ENCODE data around the gene PROZ. TPM values are rescaled to one million over a fixed set of nuclear protein-coding genes. Genes with fewer than 3 reads are reported as not detected.
"Not testable (repeated sequence)": the region's sequence is repeated elsewhere in the genome, so short reads cannot be mapped to it uniquely, and the experiment has no call there.

The PROZ gene
- total and polyA plus RNA-seq, 2 of the 13 experiments (the other 11 are each of a cell fraction or from before 2014, with no cell fraction given), result 5.6 to 22.5 TPM

DNA sequence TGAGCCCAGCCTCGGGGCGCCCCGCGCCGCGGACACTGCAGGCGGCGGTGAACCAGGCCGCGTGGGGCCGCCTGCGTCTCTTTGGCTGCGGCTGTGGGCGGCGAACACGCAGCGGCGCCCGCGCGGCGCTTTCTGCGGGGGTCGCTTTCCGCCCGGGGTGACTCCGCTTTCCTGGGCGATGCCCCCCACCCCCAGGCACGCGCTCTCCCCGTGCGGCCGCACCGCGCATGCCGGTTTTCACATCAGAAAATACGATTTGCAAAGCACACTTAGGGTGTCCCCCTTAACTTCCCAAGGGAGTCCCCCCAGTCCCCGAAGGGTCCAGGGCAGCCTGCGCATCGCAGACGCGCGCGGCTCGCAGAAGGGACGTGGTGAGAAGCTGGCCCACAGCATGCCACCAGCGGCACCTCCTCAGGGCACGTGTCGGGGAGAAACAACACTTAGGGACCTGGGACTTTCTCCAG, 47.6 kb upstream of the PROZ start:
- Histone ChIP-seq H3K36me3 (replicated peaks in 1 of 2; ENCODE audit: control insufficient read depth in 1 of 2, insufficient read depth in 2 of 2, low read length in 2 of 2) (peaks cover 0 to 1% of the 10 kb centered on the region in 2 experiments; a peak in 1 of 5 replicates), H3K4me2 (ENCODE audit: low read depth, low read length) (no peak overlapping the region), H2AFZ (ENCODE audit: low read length) (no peak overlapping the region), H3K4me1 (ENCODE audit: insufficient read depth, low read length) (peaks cover 22% of the 10 kb centered on the region), H3K27ac (ENCODE audit: extremely low read length, insufficient read depth, low read length) (no peak overlapping the region), H3K9me3 (ENCODE audit: low read length) (no peaks in the 10 kb centered on the region), H3K9ac (ENCODE audit: insufficient read depth, low read depth, low read length) (no peak overlapping the region), H3K4me3 (replicated peaks in 1 of 3; ENCODE audit: insufficient read depth in 1 of 3, low read depth in 2 of 3, low read length in 3 of 3) (no peak overlapping the region), H3K79me2 (ENCODE audit: insufficient read depth, low read length) (peaks cover 5% of the 10 kb centered on the region), H4K20me1 (ENCODE audit: insufficient read depth, low read length) (no peaks in the 10 kb centered on the region), H3K27me3 (ENCODE audit: control insufficient read depth in 1 of 2, insufficient read depth in 2 of 2, low read length in 2 of 2) (no peaks in the 10 kb centered on the region)
- FAIRE-seq (no peak), ATAC-seq (no peak), DNase-seq (ENCODE audit: low spot score) (no peak)
- WGBS (ENCODE audit: low lambda C conversion rate), result over 99% methylated on average over 21 of the region's 49 CpGs
- ChIA-PET CTCF (ENCODE audit: low intra/inter-chr PET ratio, low total read pairs) (no interaction called here), POLR2A (no interaction called here)
- in situ Hi-C loops (cut with HindIII; ENCODE audit: extremely low pct_ligation_motif_present, low pct_unique_long_range_greater_than_20kb) (no loop called here), intact Hi-C loops (cut with micrococcal nuclease; ENCODE audit: unreplicated experiment) (no loop called here)
- BruUV-seq (replicated peaks), result no TSS peak
- no peak for TF ChIP-seq SNAPC2 (CRISPR knock-in tag; IDR thresholded peaks at IDR 0.05)
- peak; percentile 14; the same call in 1 of the 2 replicates for TF ChIP-seq RBFOX2 (IDR thresholded peaks at IDR 0.05; ENCODE audit: low read depth, low read length)

DNA sequence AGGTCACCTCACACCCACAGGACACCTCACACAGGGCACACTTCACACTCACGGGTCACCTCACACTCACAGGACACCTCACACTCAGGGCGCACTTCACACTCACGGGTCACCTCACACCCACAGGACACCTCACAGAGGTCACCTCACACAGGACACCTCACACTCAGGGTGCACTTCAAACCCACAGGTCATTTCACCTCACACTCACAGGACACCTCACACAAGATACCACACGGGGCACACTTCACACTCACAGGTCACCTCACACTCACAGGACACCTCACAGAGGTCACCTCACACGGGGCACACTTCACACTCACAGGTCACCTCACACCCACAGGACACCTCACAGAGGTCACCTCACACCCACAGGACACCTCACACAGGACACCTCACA, 46.6 kb upstream of the PROZ start:
- intact Hi-C loops (cut with micrococcal nuclease; ENCODE audit: unreplicated experiment); H3K9me3 ChIP-seq (ENCODE audit: low read length); BruUV-seq (replicated peaks); H3K9ac ChIP-seq (ENCODE audit: insufficient read depth, low read depth, low read length); in situ Hi-C loops (cut with HindIII; ENCODE audit: extremely low pct_ligation_motif_present, low pct_unique_long_range_greater_than_20kb); ATAC-seq; H3K4me3 ChIP-seq (replicated peaks in 1 of 3; ENCODE audit: insufficient read depth in 1 of 3, low read depth in 2 of 3, low read length in 3 of 3); DNase-seq (ENCODE audit: low spot score); H3K27ac ChIP-seq (ENCODE audit: extremely low read length, insufficient read depth, low read length); POLR2A ChIA-PET; H3K4me2 ChIP-seq (ENCODE audit: low read depth, low read length); H4K20me1 ChIP-seq (ENCODE audit: insufficient read depth, low read length); H3K79me2 ChIP-seq (ENCODE audit: insufficient read depth, low read length); H3K36me3 ChIP-seq (replicated peaks in 1 of 2; ENCODE audit: control insufficient read depth in 1 of 2, insufficient read depth in 2 of 2, low read length in 2 of 2); FAIRE-seq; H3K27me3 ChIP-seq (ENCODE audit: control insufficient read depth in 1 of 2, insufficient read depth in 2 of 2, low read length in 2 of 2); CTCF ChIA-PET (ENCODE audit: low intra/inter-chr PET ratio, low total read pairs); H2AFZ ChIP-seq (ENCODE audit: low read length): not testable (repeated sequence)
- WGBS (ENCODE audit: low lambda C conversion rate), result 95% methylated on average over 5 of the region's 5 CpGs
- peaks cover 18% of the 10 kb centered on the region for H3K4me1 ChIP-seq (ENCODE audit: insufficient read depth, low read length)
- TF ChIP-seq, protein P1, sequence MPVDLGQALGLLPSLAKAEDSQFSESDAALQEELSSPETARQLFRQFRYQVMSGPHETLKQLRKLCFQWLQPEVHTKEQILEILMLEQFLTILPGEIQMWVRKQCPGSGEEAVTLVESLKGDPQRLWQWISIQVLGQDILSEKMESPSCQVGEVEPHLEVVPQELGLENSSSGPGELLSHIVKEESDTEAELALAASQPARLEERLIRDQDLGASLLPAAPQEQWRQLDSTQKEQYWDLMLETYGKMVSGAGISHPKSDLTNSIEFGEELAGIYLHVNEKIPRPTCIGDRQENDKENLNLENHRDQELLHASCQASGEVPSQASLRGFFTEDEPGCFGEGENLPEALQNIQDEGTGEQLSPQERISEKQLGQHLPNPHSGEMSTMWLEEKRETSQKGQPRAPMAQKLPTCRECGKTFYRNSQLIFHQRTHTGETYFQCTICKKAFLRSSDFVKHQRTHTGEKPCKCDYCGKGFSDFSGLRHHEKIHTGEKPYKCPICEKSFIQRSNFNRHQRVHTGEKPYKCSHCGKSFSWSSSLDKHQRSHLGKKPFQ (CRISPR knock-in tag; IDR thresholded peaks at IDR 0.05; ENCODE audit: insufficient replicate concordance), result peak; percentile 74

All from HepG2 (cell line).